Measurements from ENCODE around the gene SARDH.

SARDH gene

DNA sequence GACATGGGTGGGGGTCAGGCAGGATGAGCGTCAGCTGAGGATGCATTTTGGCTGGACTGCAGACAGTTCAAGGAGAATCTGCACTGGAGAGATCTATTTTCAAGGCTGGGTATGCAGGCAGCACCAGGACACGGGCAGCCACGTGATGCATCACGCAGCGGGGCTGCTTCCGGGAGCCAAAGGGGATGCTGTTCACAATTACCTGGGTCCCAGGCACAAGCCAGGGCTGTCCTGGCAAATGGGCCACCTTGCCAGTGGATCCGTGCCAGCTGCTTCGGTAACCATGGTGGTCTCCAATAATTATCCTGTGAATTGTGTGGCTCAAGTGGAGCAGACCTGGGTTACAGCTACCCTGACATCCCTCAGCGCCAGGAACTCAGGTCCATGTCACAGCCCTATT lies 84.5 kb downstream of the SARDH start:
- TF ChIP-seq, protein P1, sequence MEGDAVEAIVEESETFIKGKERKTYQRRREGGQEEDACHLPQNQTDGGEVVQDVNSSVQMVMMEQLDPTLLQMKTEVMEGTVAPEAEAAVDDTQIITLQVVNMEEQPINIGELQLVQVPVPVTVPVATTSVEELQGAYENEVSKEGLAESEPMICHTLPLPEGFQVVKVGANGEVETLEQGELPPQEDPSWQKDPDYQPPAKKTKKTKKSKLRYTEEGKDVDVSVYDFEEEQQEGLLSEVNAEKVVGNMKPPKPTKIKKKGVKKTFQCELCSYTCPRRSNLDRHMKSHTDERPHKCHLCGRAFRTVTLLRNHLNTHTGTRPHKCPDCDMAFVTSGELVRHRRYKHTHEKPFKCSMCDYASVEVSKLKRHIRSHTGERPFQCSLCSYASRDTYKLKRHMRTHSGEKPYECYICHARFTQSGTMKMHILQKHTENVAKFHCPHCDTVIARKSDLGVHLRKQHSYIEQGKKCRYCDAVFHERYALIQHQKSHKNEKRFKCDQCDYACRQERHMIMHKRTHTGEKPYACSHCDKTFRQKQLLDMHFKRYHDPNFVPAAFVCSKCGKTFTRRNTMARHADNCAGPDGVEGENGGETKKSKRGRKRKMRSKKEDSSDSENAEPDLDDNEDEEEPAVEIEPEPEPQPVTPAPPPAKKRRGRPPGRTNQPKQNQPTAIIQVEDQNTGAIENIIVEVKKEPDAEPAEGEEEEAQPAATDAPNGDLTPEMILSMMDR (IDR thresholded peaks at IDR 0.05; ENCODE audit: low read depth, low read length, poor library complexity, severe bottlenecking) = no peak
- TF ChIP-seq EZH2phosphoT487 (IDR thresholded peaks at IDR 0.05; ENCODE audit: borderline replicate concordance, low read length) = no peak
- Histone ChIP-seq H4K20me1 (ENCODE audit: control insufficient read depth, insufficient read depth, low read depth, low read length) (no peaks in the 10 kb centered on the region), H3K4me2 (ENCODE audit: low read length) (no peak overlapping the region), H3F3A (ENCODE audit: control insufficient read depth, insufficient read depth) (no peaks in the 10 kb centered on the region), H3K9me2 (replicated peaks; ENCODE audit: control insufficient read depth, low read length) (no peaks in the 10 kb centered on the region), H3K79me2 (ENCODE audit: control insufficient read depth, low read length) (no peaks in the 10 kb centered on the region), H3K4me3 (ENCODE audit: low read length) (no peak overlapping the region), H3K36me3 (ENCODE audit: control insufficient read depth, low read length) (no peaks in the 10 kb centered on the region), H3K4me1 (ENCODE audit: control insufficient read depth, low read length) (peaks cover 6% of the 10 kb centered on the region), H3K9me3 (ENCODE audit: control insufficient read depth, insufficient read depth, low read length) (no peaks in the 10 kb centered on the region), H3K27ac (ENCODE audit: low read depth, low read length) (no peak overlapping the region), H3K27me3 (ENCODE audit: control insufficient read depth, low read length) (peaks cover 16% of the 10 kb centered on the region)

DNA sequence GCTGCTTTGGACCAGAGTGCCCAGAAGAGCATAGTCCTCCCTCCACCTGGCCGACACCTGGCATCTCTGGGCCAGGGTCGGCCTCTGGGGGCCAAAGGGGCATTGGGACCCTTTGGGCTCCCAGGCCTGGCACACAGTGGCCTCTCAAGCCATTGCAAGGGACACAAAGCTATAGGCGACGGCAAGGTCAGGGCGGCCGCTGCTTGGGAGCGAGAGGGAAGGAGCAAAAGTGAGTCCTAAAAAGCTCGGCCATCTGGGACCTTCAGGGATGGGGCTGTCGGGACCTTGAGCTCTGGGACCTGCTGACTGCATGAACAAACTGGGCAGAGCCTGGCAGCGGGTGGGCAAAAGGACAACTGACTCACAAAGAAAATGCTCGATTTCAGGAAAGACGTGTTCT lies 88.1 kb downstream of the SARDH start:
- H3K36me3 ChIP-seq (ENCODE audit: control insufficient read depth, low read length) = no peaks in the 10 kb centered on the region
- H3K4me2 ChIP-seq (ENCODE audit: low read length) = no peak overlapping the region
- H3K9me2 ChIP-seq (replicated peaks; ENCODE audit: control insufficient read depth, low read length) = no peaks in the 10 kb centered on the region
- no peaks in the 10 kb centered on the region for H4K20me1 ChIP-seq (ENCODE audit: control insufficient read depth, insufficient read depth, low read depth, low read length)
- H3K79me2 ChIP-seq (ENCODE audit: control insufficient read depth, low read length) = no peaks in the 10 kb centered on the region
- no peaks in the 10 kb centered on the region for H3F3A ChIP-seq (ENCODE audit: control insufficient read depth, insufficient read depth)
- no peak for TF ChIP-seq EZH2phosphoT487 (IDR thresholded peaks at IDR 0.05; ENCODE audit: borderline replicate concordance, low read length)
- TF ChIP-seq, protein P1 (IDR thresholded peaks at IDR 0.05; ENCODE audit: low read depth, low read length, poor library complexity, severe bottlenecking) = no peak
- H3K4me1 ChIP-seq (ENCODE audit: control insufficient read depth, low read length) = no peaks in the 10 kb centered on the region
- no peaks in the 10 kb centered on the region for H3K9me3 ChIP-seq (ENCODE audit: control insufficient read depth, insufficient read depth, low read length)
- H3K27ac ChIP-seq (ENCODE audit: low read depth, low read length) = no peak overlapping the region
- no peak overlapping the region for H3K4me3 ChIP-seq (ENCODE audit: low read length)
- peaks cover 8% of the 10 kb centered on the region for H3K27me3 ChIP-seq (ENCODE audit: control insufficient read depth, low read length)

DNA sequence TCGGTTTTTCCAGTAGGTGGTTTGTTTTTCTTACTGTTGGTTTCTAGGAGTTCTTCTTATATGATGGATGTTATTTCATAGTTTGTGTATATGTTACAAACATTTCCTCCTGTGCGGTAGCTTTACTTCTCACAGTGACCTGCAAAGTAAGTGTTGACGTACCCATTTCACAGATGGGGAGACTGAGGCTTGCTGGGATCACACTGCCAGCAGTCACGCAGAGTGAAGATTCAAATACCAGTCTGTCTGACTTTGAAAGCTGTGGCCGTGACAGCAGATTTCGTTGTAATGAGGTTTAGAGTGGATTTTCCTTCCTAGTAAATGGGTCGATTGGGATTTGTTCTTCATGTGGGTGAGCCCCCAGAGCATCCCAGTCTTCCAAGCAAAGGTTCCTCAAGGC lies 89.0 kb downstream of the SARDH start:
- Histone ChIP-seq H3K4me2 (ENCODE audit: low read length) (no peak overlapping the region), H3K4me1 (ENCODE audit: control insufficient read depth, low read length) (no peaks in the 10 kb centered on the region), H3K27me3 (ENCODE audit: control insufficient read depth, low read length) (peaks cover 9% of the 10 kb centered on the region), H3K27ac (ENCODE audit: low read depth, low read length) (no peak overlapping the region), H3K9me3 (ENCODE audit: control insufficient read depth, insufficient read depth, low read length) (no peaks in the 10 kb centered on the region), H3K36me3 (ENCODE audit: control insufficient read depth, low read length) (no peaks in the 10 kb centered on the region), H3K9me2 (replicated peaks; ENCODE audit: control insufficient read depth, low read length) (no peaks in the 10 kb centered on the region), H3K4me3 (ENCODE audit: low read length) (no peak overlapping the region), H4K20me1 (ENCODE audit: control insufficient read depth, insufficient read depth, low read depth, low read length) (no peaks in the 10 kb centered on the region), H3F3A (ENCODE audit: control insufficient read depth, insufficient read depth) (no peaks in the 10 kb centered on the region), H3K79me2 (ENCODE audit: control insufficient read depth, low read length) (no peaks in the 10 kb centered on the region)
- TF ChIP-seq, protein P1 (IDR thresholded peaks at IDR 0.05; ENCODE audit: low read depth, low read length, poor library complexity, severe bottlenecking) = no peak
- TF ChIP-seq EZH2phosphoT487 (IDR thresholded peaks at IDR 0.05; ENCODE audit: borderline replicate concordance, low read length) = no peak
